Neural cell (in vitro differentiated cells): ENCODE measurements around the gene TET2. TPM values are rescaled to one million over a fixed set of nuclear protein-coding genes. Genes with fewer than 3 reads are reported as not detected.

Experiments used
- H2AFZ ChIP-seq: fragments of 200-600, 300-800 bp; sonication (generic), shearing (Covaris generic); 2 replicates; pipeline ENCODE4 v1.6.0; 2014; ENCODE audit warnings: low read depth, mild to moderate bottlenecking, antibody characterized with exemption, low read length, moderate library complexity
- H3F3A ChIP-seq: fragments of 200-600 bp; shearing (Covaris generic); 2 replicates; pipeline ENCODE4 v1.6.1; 2016; ENCODE audit warnings: mild to moderate bottlenecking, moderate library complexity, mixed read lengths, antibody characterized with exemption, low read length; ENCODE audit not compliant: insufficient read depth, poor library complexity, severe bottlenecking
- H3K27ac ChIP-seq: fragments of 200-600, 300-800 bp; sonication (generic), shearing (Covaris generic); 2 replicates; pipeline ENCODE4 v1.5.1; 2014; ENCODE audit warnings: mild to moderate bottlenecking, low read length, moderate library complexity
- H3K27me3 ChIP-seq: fragments of 300-800, 200-600 bp; sonication (generic), shearing (Covaris generic); 2 replicates; pipeline ENCODE4 v1.6.0; 2014; ENCODE audit warnings: mild to moderate bottlenecking, low read depth, low read length, moderate library complexity; ENCODE audit not compliant: insufficient read depth
- H3K36me3 ChIP-seq: fragments of 300-800, 200-600 bp; sonication (generic), shearing (Covaris generic); 2 replicates; pipeline ENCODE4 v1.5.1; 2014; ENCODE audit warnings: mild to moderate bottlenecking, antibody characterized with exemption, low read length, moderate library complexity; ENCODE audit not compliant: insufficient read depth
- H3K4me2 ChIP-seq: fragments of 300-800, 200-600 bp; sonication (generic), shearing (Covaris generic); 2 replicates; pipeline ENCODE4 v1.6.0; 2014; ENCODE audit warnings: mild to moderate bottlenecking, low read length
- H3K4me3 ChIP-seq: fragments of 300-800, 200-600 bp; sonication (generic), shearing (Covaris generic); 2 replicates; pipeline ENCODE4 v1.5.1; 2014; ENCODE audit warnings: mild to moderate bottlenecking, low read length, moderate library complexity
- H3K79me2 ChIP-seq: fragments of 200-600 bp; shearing (Covaris generic); replicated peaks from 2 replicates; pipeline ENCODE4 v1.6.0; 2014; ENCODE audit warnings: mild to moderate bottlenecking, low read length, moderate library complexity; ENCODE audit not compliant: insufficient read depth
- H3K9ac ChIP-seq: fragments of 300-800, 200-600 bp; sonication (generic), shearing (Covaris generic); 2 replicates; pipeline ENCODE4 v1.6.1; 2016; ENCODE audit warnings: mild to moderate bottlenecking, low read length, mixed read lengths
- H3K9me2 ChIP-seq: fragments of 200-600 bp; shearing (Covaris generic); 2 replicates; pipeline ENCODE4 v1.6.1; 2016; ENCODE audit warnings: mild to moderate bottlenecking, low read length, mixed read lengths; ENCODE audit not compliant: insufficient read depth
- H3K9me3 ChIP-seq: fragments of 200-600, 300-800 bp; sonication (generic), shearing (Covaris generic); 2 replicates; pipeline ENCODE4 v1.6.1; 2016; ENCODE audit warnings: mild to moderate bottlenecking, mixed run types, low read length, moderate library complexity, mixed read lengths
- H4K20me1 ChIP-seq: fragments of 200-600 bp; shearing (Covaris generic); 2 replicates; pipeline ENCODE4 v1.6.1; 2016; ENCODE audit warnings: mild to moderate bottlenecking, mixed run types; ENCODE audit not compliant: insufficient read depth
- CTCF ChIP-seq: fragments of 450-650 bp; IDR thresholded peaks from 2 replicates; pipeline ENCODE4 v1.5.1; 2014; ENCODE audit warnings: antibody characterized with exemption, mild to moderate bottlenecking, moderate library complexity; ENCODE audit not compliant: poor library complexity, severe bottlenecking
- EP300 ChIP-seq: fragments of 450-650 bp; conservative IDR thresholded peaks from 2 replicates; pipeline ENCODE4 v1.6.1; 2014; ENCODE audit warnings: antibody characterized with exemption, mild to moderate bottlenecking, moderate library complexity; ENCODE audit not compliant: poor library complexity, severe bottlenecking
- EZH2 ChIP-seq: fragments of 200-600, 300-800 bp; shearing (Covaris generic), sonication (generic); IDR thresholded peaks from 2 replicates; pipeline ENCODE4 v1.6.1; 2014; ENCODE audit warnings: antibody characterized with exemption, low read length, borderline replicate concordance, mild to moderate bottlenecking; ENCODE audit not compliant: insufficient read depth, poor library complexity, severe bottlenecking
- MXI1 ChIP-seq: fragments of 450-650 bp; conservative IDR thresholded peaks from 2 replicates; pipeline ENCODE4 v1.6.1; 2014; ENCODE audit warnings: antibody characterized with exemption, mild to moderate bottlenecking; ENCODE audit not compliant: poor library complexity, severe bottlenecking
- POLR2AphosphoS5 ChIP-seq: IDR thresholded peaks from 2 replicates; pipeline ENCODE4 v1.6.1; 2012
- RAD21 ChIP-seq: fragments of 450-650 bp; conservative IDR thresholded peaks from 2 replicates; pipeline ENCODE4 v1.6.1; 2014; ENCODE audit warnings: antibody characterized with exemption, mild to moderate bottlenecking, moderate library complexity
- REST ChIP-seq: IDR thresholded peaks from 2 replicates; pipeline ENCODE4 v1.6.1; 2012; ENCODE audit warnings: borderline replicate concordance
- SMC3 ChIP-seq: fragments of 450-650 bp; conservative IDR thresholded peaks from 2 replicates; pipeline ENCODE4 v1.6.1; 2014; ENCODE audit warnings: antibody characterized with exemption, mild to moderate bottlenecking, moderate library complexity; ENCODE audit not compliant: poor library complexity
- TAF1 ChIP-seq: IDR thresholded peaks from 2 replicates; pipeline ENCODE4 v1.6.1; 2012; ENCODE audit warnings: low read depth
- polyA plus RNA-seq: library from polyadenylated mRNA; depleted of rRNA; stranded (reverse); fragments of >200 nt; gene quantifications from 2 replicates; pipeline ENCODE4 v1.2.3, GENCODE V29; 2014

TET2 gene
- polyA plus RNA-seq, 1 donor from 2014 or later: 27.1 TPM

GRCh38 chr4:105198541-105198940 lies 51.9 kb downstream of the TET2 start:
- Histone ChIP-seq H3K9me3 (no peaks in the 10 kb centered on the region), H3K27me3 (no peaks in the 10 kb centered on the region), H4K20me1 (no peaks in the 10 kb centered on the region), H3K9me2 (no peaks in the 10 kb centered on the region), H3K36me3 (peaks cover 5% of the 10 kb centered on the region), H3K27ac (no peak overlapping the region), H2AFZ (no peak overlapping the region), H3K79me2 (peaks cover 37% of the 10 kb centered on the region), H3F3A (no peaks in the 10 kb centered on the region), H3K9ac (no peak overlapping the region), H3K4me2 (no peak overlapping the region), H3K4me3 (no peak overlapping the region)
- TF ChIP-seq TAF1: no peak

GRCh38 chr4:105206214-105206613 lies 59.5 kb downstream of the TET2 start:
- Histone ChIP-seq H3K79me2 (peaks cover 19% of the 10 kb centered on the region), H3K9me3 (no peaks in the 10 kb centered on the region), H3K36me3 (no peaks in the 10 kb centered on the region), H3F3A (peaks cover 3% of the 10 kb centered on the region), H3K4me2 (no peak overlapping the region), H4K20me1 (no peaks in the 10 kb centered on the region), H3K9me2 (no peaks in the 10 kb centered on the region), H2AFZ (no peak overlapping the region), H3K27me3 (no peaks in the 10 kb centered on the region), H3K27ac (no peak overlapping the region), H3K4me3 (no peak overlapping the region), H3K9ac (no peak overlapping the region)
- TF ChIP-seq SMC3 (no peak), RAD21 (no peak)

GRCh38 chr4:105207386-105207785 lies 60.7 kb downstream of the TET2 start:
- no peak overlapping the region for H3K4me3 ChIP-seq
- peaks cover 3% of the 10 kb centered on the region for H3F3A ChIP-seq
- H2AFZ ChIP-seq: no peak overlapping the region
- H3K79me2 ChIP-seq: peaks cover 23% of the 10 kb centered on the region
- H3K4me2 ChIP-seq: no peak overlapping the region
- no peaks in the 10 kb centered on the region for H3K9me3 ChIP-seq
- H3K9ac ChIP-seq: no peak overlapping the region
- no peaks in the 10 kb centered on the region for H4K20me1 ChIP-seq
- TF ChIP-seq TAF1 (no peak), EZH2 (no peak), POLR2AphosphoS5 (no peak), CTCF (no peak), EP300 (no peak), RAD21 (no peak), MXI1 (no peak), REST (no peak), SMC3 (no peak)
- no peaks in the 10 kb centered on the region for H3K36me3 ChIP-seq
- no peaks in the 10 kb centered on the region for H3K27me3 ChIP-seq
- no peaks in the 10 kb centered on the region for H3K9me2 ChIP-seq
- no peak overlapping the region for H3K27ac ChIP-seq
